Kidney (tissue), 14 donors: ENCODE data around the gene BSPRY. TPM values are rescaled to one million over a fixed set of nuclear protein-coding genes. Genes with fewer than 3 reads are reported as not detected.
"Not testable (repeated sequence)": the region's sequence is repeated elsewhere in the genome, so short reads cannot be mapped to it uniquely, and the experiment has no call there.

Source experiments
- DNase-seq, 5 donors: peaks; one replicate each; pipeline ENCODE4 v3.0.0-alpha.2; 2013 to 2020
- FAIRE-seq: peaks from 2 replicates; lab custom pipeline; 2012; peaks lifted over from hg19 to GRCh38; lab: Jason Lieb, UNC
- H3K27ac ChIP-seq, 2 donors: one replicate each; pipeline ENCODE4 v1.7.0; 2013; ENCODE audit warnings: low read depth in 2 of 2, low read length in 2 of 2, inconsistent platforms in 1 of 2
- H3K27me3 ChIP-seq: one replicate; pipeline ENCODE4 v1.7.1; 2013; ENCODE audit warnings: low read length, inconsistent platforms; ENCODE audit not compliant: control insufficient read depth, insufficient read depth
- H3K36me3 ChIP-seq, 3 donors: one replicate each; pipeline versions ENCODE4 v1.7.0 to v1.7.1; 2013; ENCODE audit warnings: low read length in 3 of 3, control low read depth in 1 of 3, inconsistent platforms in 1 of 3; ENCODE audit not compliant: insufficient read depth in 3 of 3, control insufficient read depth in 2 of 3
- H3K4me1 ChIP-seq, 3 donors: one replicate each; pipeline versions ENCODE4 v1.7.0 to v1.7.1; 2013; ENCODE audit warnings: low read length in 3 of 3, inconsistent platforms in 1 of 3, low read depth in 1 of 3; ENCODE audit not compliant: control insufficient read depth in 2 of 3, insufficient read depth in 2 of 3
- H3K4me3 ChIP-seq, 3 donors: one replicate each; pipeline versions ENCODE4 v1.7.0 to v1.8.1; 2013; ENCODE audit warnings: low read length in 3 of 3, control low read depth in 1 of 3, inconsistent platforms in 1 of 3
- H3K9ac ChIP-seq, 3 donors: one replicate each; pipeline versions ENCODE4 v1.7.0 to v1.7.1; 2013; ENCODE audit warnings: low read length in 3 of 3, control low read depth in 1 of 3, inconsistent platforms in 1 of 3
- H3K9me3 ChIP-seq, 3 donors: one replicate each; pipeline versions ENCODE4 v1.7.0 to v1.7.1; 2013; ENCODE audit warnings: low read length in 3 of 3, control low read depth in 1 of 3, inconsistent platforms in 1 of 3; ENCODE audit not compliant: control insufficient read depth in 2 of 3, insufficient read depth in 1 of 3
- CTCF ChIP-seq: IDR thresholded peaks from 3 replicates; pipeline ENCODE4 v1.5.1; 2012; ENCODE audit warnings: mild to moderate bottlenecking, moderate library complexity, borderline replicate concordance; ENCODE audit not compliant: insufficient read depth; ENCODE audit errors: extremely low read depth
- intact Hi-C: fragments of 100-400 bp; cut with DNase I; formaldehyde crosslinking; loops from one replicate; pipeline ENCODE4 v1.11.1; 2022
- polyA plus RNA-seq: library from polyadenylated mRNA; stranded (reverse); fragments of 350-450 nt; fragmentation: Illumina TruSeq; extraction: RNeasy Lipid Tissue Mini Kit (QIAGEN cat#74804); gene quantifications from one replicate; pipeline ENCODE4 v1.2.3, GENCODE V29; 2014; ENCODE audit warnings: low read depth, low replicate concordance; ENCODE audit not compliant: insufficient read depth
- total RNA-seq: library from RNA; stranded (reverse); fragmentation: NEBNext Ultra II Directional; extraction: Animal tissue kit (Norgen Biotek cat#: 25700); gene quantifications from one replicate; pipeline ENCODE4 v1.2.1, GENCODE V29; 2021
- donor health status: control.
- donor health status: control.
- donor health status: control.
- donor health status: control.
- donor health status: control.
- donor health status: DM: yes; HTN: yes; CAD: no.
- donor health status: Normal renal cell carcinoma (clear cell type).

The BSPRY gene
- total and polyA plus RNA-seq, 2 donors from 2014 or later, result 14.5 to 18.0 TPM

- H3K27me3 ChIP-seq, H3K9ac ChIP-seq, H3K9me3 ChIP-seq, FAIRE-seq, H3K27ac ChIP-seq, intact Hi-C loops, H3K4me1 ChIP-seq, H3K4me3 ChIP-seq: not testable (repeated sequence)
- peak in 4 of 5 donors; percentile 68 to 84 (median 74) for DNase-seq
- peak; percentile 91 for TF ChIP-seq CTCF
- H3K36me3 ChIP-seq, result peaks cover 5 to 11% (median 10%) of the 10 kb centered on the region in 3 donors
Observed at GRCh38 chr9:113406873-113407511, 57.7 kb downstream of the BSPRY start.

GRCh38 chr9:113409481-113409880 is 60.1 kb downstream of the BSPRY start:
- Histone ChIP-seq H3K36me3 (peaks cover 5 to 11% (median 10%) of the 10 kb centered on the region in 3 donors), H3K9me3 (no peaks in the 10 kb centered on the region), H3K4me1 (peaks cover 0 to 6% (median 3%) of the 10 kb centered on the region in 3 donors), H3K4me3 (peak overlapping the region; percentile 92 to 99 (median 99)), H3K9ac (peak overlapping the region; percentile 9 to 99 (median 98)), H3K27ac (peak overlapping the region in 1 of 2 donors; percentile 99), H3K27me3 (no peaks in the 10 kb centered on the region)
- intact Hi-C loops, result no loop called here
- DNase-seq (peak in 1 of 5 donors; percentile 16), FAIRE-seq (no peak)
- no peak for TF ChIP-seq CTCF

- FAIRE-seq, result no peak
- H3K36me3 ChIP-seq, result peaks cover 5 to 11% (median 10%) of the 10 kb centered on the region in 3 donors
- no peaks in the 10 kb centered on the region for H3K9me3 ChIP-seq
- H3K27ac ChIP-seq, result peak overlapping the region; percentile 95 to 99
- peak overlapping the region; percentile 92 to 99 (median 99) for H3K4me3 ChIP-seq
- intact Hi-C loops, result no loop called here
- peaks cover 0 to 6% (median 3%) of the 10 kb centered on the region in 3 donors for H3K4me1 ChIP-seq
- TF ChIP-seq CTCF, result no peak
- no peaks in the 10 kb centered on the region for H3K27me3 ChIP-seq
- peak overlapping the region; percentile 9 to 99 (median 98) for H3K9ac ChIP-seq
- no peak for DNase-seq
Observed at GRCh38 chr9:113409883-113410206, 60.5 kb downstream of the BSPRY start.
